Neural progenitor cell (in vitro differentiated cells): ENCODE data around the gene NEURL1B. TPM values are rescaled to one million over a fixed set of nuclear protein-coding genes. Genes with fewer than 3 reads are reported as not detected.

Source experiments
- DNase-seq: peaks from one replicate; pipeline ENCODE4 v3.0.0-alpha.2; 2016; ENCODE audit warnings: low spot score
- H2AFZ ChIP-seq: fragments of 200-600 bp; sonication (generic); replicated peaks from 2 replicates; pipeline ENCODE4 v1.6.1; 2016; ENCODE audit warnings: antibody characterized with exemption
- H3F3A ChIP-seq: fragments of 200-600 bp; sonication (generic); 2 replicates; pipeline ENCODE4 v1.6.1; 2016; ENCODE audit warnings: antibody characterized with exemption, low read depth
- H3K27ac ChIP-seq: fragments of 200-600 bp; sonication (generic); 2 replicates; pipeline ENCODE4 v1.5.1; 2016; ENCODE audit warnings: mild to moderate bottlenecking
- H3K27me3 ChIP-seq: fragments of 200-600 bp; sonication (generic); 2 replicates; pipeline ENCODE4 v1.6.1; 2016; ENCODE audit warnings: mild to moderate bottlenecking, moderate library complexity
- H3K36me3 ChIP-seq: fragments of 200-600 bp; sonication (generic); 2 replicates; pipeline ENCODE4 v1.5.1; 2016
- H3K4me1 ChIP-seq: fragments of 200-600 bp; sonication (generic); 2 replicates; pipeline ENCODE4 v1.6.1; 2016; ENCODE audit warnings: mixed run types
- H3K4me2 ChIP-seq: fragments of 200-600 bp; sonication (generic); 2 replicates; pipeline ENCODE4 v1.6.1; 2016
- H3K4me3 ChIP-seq: fragments of 200-600 bp; sonication (generic); 2 replicates; pipeline ENCODE4 v1.5.1; 2016
- H3K79me2 ChIP-seq: fragments of 200-600 bp; sonication (generic); 2 replicates; pipeline ENCODE4 v1.6.1; 2016; ENCODE audit warnings: low read depth
- H3K9ac ChIP-seq: fragments of 200-600 bp; sonication (generic); 2 replicates; pipeline ENCODE4 v1.6.1; 2016
- H3K9me3 ChIP-seq: fragments of 200-600 bp; sonication (generic); 2 replicates; pipeline ENCODE4 v1.5.1; 2016; ENCODE audit warnings: low read depth
- H4K20me1 ChIP-seq: fragments of 200-600 bp; sonication (generic); 2 replicates; pipeline ENCODE4 v1.6.1; 2016; ENCODE audit warnings: low read depth
- H3K27ac Mint-ChIP-seq: 3 replicates; pipeline ENCODE4 v1.8.0; 2021; ENCODE audit warnings: mixed read lengths
- H3K27me3 Mint-ChIP-seq: 2 replicates; pipeline ENCODE4 v1.8.0; 2022; ENCODE audit warnings: low read depth, mild to moderate bottlenecking, inconsistent platforms, moderate library complexity, mixed read lengths; ENCODE audit not compliant: insufficient read depth
- H3K36me3 Mint-ChIP-seq: 3 replicates; pipeline ENCODE4 v1.8.0; 2021; ENCODE audit warnings: mixed read lengths
- H3K4me1 Mint-ChIP-seq: 3 replicates; pipeline ENCODE4 v1.8.0; 2021; ENCODE audit warnings: mixed read lengths
- H3K4me3 Mint-ChIP-seq: 3 replicates; pipeline ENCODE4 v1.8.0; 2021; ENCODE audit warnings: mild to moderate bottlenecking, moderate library complexity, mixed read lengths
- H3K9me3 Mint-ChIP-seq: 3 replicates; pipeline ENCODE4 v1.8.0; 2020; ENCODE audit warnings: mixed read lengths
- CTCF ChIP-seq: fragments of 200-600 bp; sonication (generic); IDR thresholded peaks from 2 replicates; pipeline ENCODE4 v1.5.1; 2017; ENCODE audit warnings: antibody characterized with exemption, mild to moderate bottlenecking
- EZH2 ChIP-seq: fragments of 200-600 bp; sonication (generic); IDR thresholded peaks from 2 replicates; pipeline ENCODE4 v1.6.1; 2017; ENCODE audit warnings: antibody characterized with exemption, mild to moderate bottlenecking, moderate library complexity
- EZH2phosphoT487 ChIP-seq: fragments of 200-600 bp; sonication (generic); IDR thresholded peaks from 2 replicates; pipeline ENCODE4 v1.6.1; 2017; ENCODE audit warnings: antibody characterized with exemption
- total RNA-seq: library from RNA; depleted of rRNA; stranded (reverse); fragments of >200 nt; gene quantifications from 2 replicates; pipeline ENCODE4 v1.2.3, GENCODE V29; 2015; ENCODE audit warnings: low replicate concordance

Gene NEURL1B
- total RNA-seq, 1 donor from 2014 or later: 12.1 TPM

- Histone ChIP-seq H3K79me2 (no peaks in the 10 kb centered on the region), H3K27ac (no peak overlapping the region), H3K4me1 (peaks cover 14% of the 10 kb centered on the region), H3F3A (no peaks in the 10 kb centered on the region), H3K4me3 (no peak overlapping the region), H3K9me3 (no peaks in the 10 kb centered on the region), H3K9ac (no peak overlapping the region), H3K27me3 (peaks cover 31% of the 10 kb centered on the region), H4K20me1 (no peaks in the 10 kb centered on the region), H3K36me3 (no peaks in the 10 kb centered on the region), H2AFZ (no peak overlapping the region), H3K4me2 (no peak overlapping the region)
- Mint-ChIP-seq H3K4me3 (no peak overlapping the region), H3K27me3 (peaks cover 23% of the 10 kb centered on the region), H3K9me3 (peaks cover 2% of the 10 kb centered on the region), H3K36me3 (no peaks in the 10 kb centered on the region), H3K27ac (no peak overlapping the region), H3K4me1 (peaks cover 18% of the 10 kb centered on the region)
- no peak for TF ChIP-seq EZH2
- TF ChIP-seq CTCF: no peak
- TF ChIP-seq EZH2phosphoT487: no peak
- DNase-seq: no peak
Measured at GRCh38 chr5:172705576-172706084, 64.6 kb downstream of the NEURL1B start.

DNA sequence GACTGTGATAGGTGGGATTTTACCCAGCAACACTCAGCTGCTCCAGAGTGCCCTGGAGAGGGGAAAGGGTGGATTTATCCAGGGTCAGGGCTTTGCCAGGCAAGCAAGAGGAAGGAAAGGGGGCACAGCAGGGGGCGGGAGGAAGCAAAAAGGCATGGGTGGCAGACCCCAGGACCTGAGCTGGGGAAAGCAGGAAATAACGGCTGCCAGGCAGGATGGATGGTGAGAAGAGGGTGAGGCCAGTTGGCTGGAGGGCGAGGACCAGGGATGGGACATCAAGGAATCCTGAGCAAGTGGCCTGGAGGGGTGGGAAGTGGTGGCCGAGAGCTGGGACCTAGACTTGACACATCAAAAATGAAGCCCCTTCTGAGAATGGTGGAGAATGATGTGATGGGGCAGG lies 65.7 kb downstream of the NEURL1B start:
- peaks cover 7% of the 10 kb centered on the region for H3K4me1 Mint-ChIP-seq
- Histone ChIP-seq H2AFZ (no peak overlapping the region), H3K36me3 (no peaks in the 10 kb centered on the region), H3K4me1 (peaks cover 2% of the 10 kb centered on the region), H3K27me3 (peaks cover 20% of the 10 kb centered on the region), H3K9me3 (no peaks in the 10 kb centered on the region), H3K4me3 (no peak overlapping the region), H3K9ac (no peak overlapping the region), H3K27ac (no peak overlapping the region), H3K4me2 (no peak overlapping the region), H3K79me2 (no peaks in the 10 kb centered on the region), H3F3A (no peaks in the 10 kb centered on the region), H4K20me1 (no peaks in the 10 kb centered on the region)
- H3K27ac Mint-ChIP-seq: no peak overlapping the region
- H3K27me3 Mint-ChIP-seq: peaks cover 16% of the 10 kb centered on the region
- H3K9me3 Mint-ChIP-seq: peaks cover 2% of the 10 kb centered on the region
- TF ChIP-seq EZH2phosphoT487 (no peak), EZH2 (no peak), CTCF (no peak)
- H3K36me3 Mint-ChIP-seq: no peaks in the 10 kb centered on the region
- no peak for DNase-seq
- H3K4me3 Mint-ChIP-seq: no peak overlapping the region

GRCh38 chr5:172707285-172708182 lies 66.5 kb downstream of the NEURL1B start:
- peak; percentile 81 for DNase-seq
- Histone ChIP-seq H4K20me1 (no peaks in the 10 kb centered on the region), H3F3A (no peaks in the 10 kb centered on the region), H3K4me1 (no peaks in the 10 kb centered on the region), H2AFZ (peak overlapping the region; percentile 69), H3K27me3 (peaks cover 12% of the 10 kb centered on the region), H3K9me3 (no peaks in the 10 kb centered on the region), H3K36me3 (no peaks in the 10 kb centered on the region), H3K4me2 (no peak overlapping the region), H3K79me2 (no peaks in the 10 kb centered on the region), H3K4me3 (no peak overlapping the region), H3K27ac (no peak overlapping the region), H3K9ac (no peak overlapping the region)
- Mint-ChIP-seq H3K9me3 (peaks cover 2% of the 10 kb centered on the region), H3K4me3 (no peak overlapping the region), H3K36me3 (no peaks in the 10 kb centered on the region), H3K4me1 (peaks cover 3% of the 10 kb centered on the region), H3K27me3 (peaks cover 16% of the 10 kb centered on the region), H3K27ac (no peak overlapping the region)
- TF ChIP-seq EZH2 (no peak), CTCF (peak; percentile 67)
